ENCODE results near the gene ANKRD39. TPM values are rescaled to one million over a fixed set of nuclear protein-coding genes. Genes with fewer than 3 reads are reported as not detected.

Gene ANKRD39
- total and polyA plus RNA-seq, 10 of the 15 experiments (the other 5 are each of a cell fraction or from before 2014, with no cell fraction given): 7.4 to 36.2 (median 23.7) TPM

- TF ChIP-seq ATF7 (IDR thresholded peaks at IDR 0.05; ENCODE audit: low read depth) (peak; percentile 20; the same call in 1 of the 2 replicates), SMC3 (IDR thresholded peaks at IDR 0.05; ENCODE audit: borderline replicate concordance, low read length) (no peak), ZNF24 (IDR thresholded peaks at IDR 0.05) (no peak), RBBP5 (conservative IDR thresholded peaks at IDR 0.05) (no peak), IKZF1 (conservative IDR thresholded peaks at IDR 0.05) (peak; percentile 90), EED (IDR thresholded peaks at IDR 0.05; ENCODE audit: low read depth) (peak; percentile 91), JUND (IDR thresholded peaks at IDR 0.05; ENCODE audit: low read depth, low read length) (no peak), ESRRA (IDR thresholded peaks at IDR 0.05; ENCODE audit: low read length) (no peak), BRCA1 (IDR thresholded peaks at IDR 0.05; ENCODE audit: low read depth, low read length) (no peak), NR2C2 (IDR thresholded peaks at IDR 0.05; ENCODE audit: borderline replicate concordance, control insufficient read depth, insufficient read length, low read depth) (no peak), IRF3 (IDR thresholded peaks at IDR 0.05) (no peak), IRF4 (IDR thresholded peaks at IDR 0.05; ENCODE audit: low read depth, low read length) (0 out of 2 replicates have a peak, but pooled peaks have one; percentile 27), SKIL (IDR thresholded peaks at IDR 0.05; ENCODE audit: low read depth, poor library complexity, severe bottlenecking) (no peak)
- TF ChIP-seq, protein P1, sequence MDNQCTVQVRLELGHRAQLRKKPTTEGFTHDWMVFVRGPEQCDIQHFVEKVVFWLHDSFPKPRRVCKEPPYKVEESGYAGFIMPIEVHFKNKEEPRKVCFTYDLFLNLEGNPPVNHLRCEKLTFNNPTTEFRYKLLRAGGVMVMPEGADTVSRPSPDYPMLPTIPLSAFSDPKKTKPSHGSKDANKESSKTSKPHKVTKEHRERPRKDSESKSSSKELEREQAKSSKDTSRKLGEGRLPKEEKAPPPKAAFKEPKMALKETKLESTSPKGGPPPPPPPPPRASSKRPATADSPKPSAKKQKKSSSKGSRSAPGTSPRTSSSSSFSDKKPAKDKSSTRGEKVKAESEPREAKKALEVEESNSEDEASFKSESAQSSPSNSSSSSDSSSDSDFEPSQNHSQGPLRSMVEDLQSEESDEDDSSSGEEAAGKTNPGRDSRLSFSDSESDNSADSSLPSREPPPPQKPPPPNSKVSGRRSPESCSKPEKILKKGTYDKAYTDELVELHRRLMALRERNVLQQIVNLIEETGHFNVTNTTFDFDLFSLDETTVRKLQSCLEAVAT (IDR thresholded peaks at IDR 0.05): no peak
Measured at GRCh38 chr2:96873651-96874096, 15.9 kb upstream of the ANKRD39 start (continued).

Measured in GM12878 (cell line).